CD14-positive monocyte (primary cell): ENCODE results near the gene INF2. TPM values are rescaled to one million over a fixed set of nuclear protein-coding genes. Genes with fewer than 3 reads are reported as not detected.
A peak's percentile ranks its signal among the peaks of the same experiment; 100 is the strongest.

Experiments
- DNase-seq, 3 donors: peaks; one replicate each; pipeline ENCODE4 v3.0.0-alpha.2; 2011 to 2022
- H2AFZ ChIP-seq: 2 replicates; pipeline ENCODE4 v1.6.0; 2012; ENCODE audit warnings: mild to moderate bottlenecking, low read depth, low read length, inconsistent platforms; ENCODE audit not compliant: insufficient read depth, poor library complexity, severe bottlenecking
- H3K27ac ChIP-seq, 2 donors: 1 replicate in 1 of 2; 2 replicates in 1 of 2; pipeline ENCODE4 v1.5.1; 2012 to 2013; ENCODE audit warnings: low read length in 2 of 2, control low read depth in 1 of 2, inconsistent platforms in 1 of 2, low read depth in 1 of 2, mild to moderate bottlenecking in 1 of 2
- H3K27me3 ChIP-seq, 2 donors: one replicate each; pipeline versions ENCODE4 v1.6.0 to v1.6.1; 2011 to 2013; ENCODE audit warnings: low read length in 2 of 2; ENCODE audit not compliant: control insufficient read depth in 2 of 2, insufficient read depth in 2 of 2
- H3K36me3 ChIP-seq, 2 donors: replicated peaks in 1 of 2; 1 replicate in 1 of 2; 2 replicates in 1 of 2; pipeline versions ENCODE4 v1.5.1 to v1.6.1; 2012 to 2013; ENCODE audit warnings: low read length in 2 of 2, control low read depth in 1 of 2, inconsistent platforms in 1 of 2, mild to moderate bottlenecking in 1 of 2; ENCODE audit not compliant: insufficient read depth in 2 of 2, control insufficient read depth in 1 of 2
- H3K4me1 ChIP-seq, 2 donors: 1 replicate in 1 of 2; 2 replicates in 1 of 2; pipeline versions ENCODE4 v1.5.1 to v1.6.1; 2012 to 2013; ENCODE audit warnings: low read length in 2 of 2, control low read depth in 1 of 2, inconsistent platforms in 1 of 2, mild to moderate bottlenecking in 1 of 2, moderate library complexity in 1 of 2; ENCODE audit not compliant: insufficient read depth in 2 of 2, control insufficient read depth in 1 of 2
- H3K4me2 ChIP-seq: replicated peaks from 2 replicates; pipeline ENCODE3; 2012; ENCODE audit warnings: low read length, moderate library complexity, mild to moderate bottlenecking; ENCODE audit not compliant: poor library complexity, severe bottlenecking; ENCODE audit errors: extremely low read depth
- H3K4me3 ChIP-seq, 3 experiments: fragments of 200-600 bp in 1 of 3; sonication (generic) in 1 of 3; replicated peaks in 1 of 3; 1 replicate in 2 of 3; 2 replicates in 1 of 3; pipeline ENCODE4 v1.5.1; 2011 to 2013; ENCODE audit warnings: low read length in 3 of 3, mild to moderate bottlenecking in 3 of 3, control low read depth in 2 of 3, low read depth in 2 of 3, inconsistent platforms in 1 of 3, moderate library complexity in 1 of 3
- H3K79me2 ChIP-seq: 2 replicates; pipeline ENCODE4 v1.6.0; 2012; ENCODE audit warnings: mild to moderate bottlenecking, control low read depth, inconsistent platforms, low read length, moderate library complexity; ENCODE audit not compliant: insufficient read depth
- H3K9ac ChIP-seq: 2 replicates; pipeline ENCODE4 v1.6.0; 2017; ENCODE audit warnings: low read length, mild to moderate bottlenecking; ENCODE audit not compliant: insufficient read depth, poor library complexity, severe bottlenecking
- H3K9me3 ChIP-seq, 2 donors: replicated peaks in 1 of 2; 1 replicate in 1 of 2; 2 replicates in 1 of 2; pipeline versions ENCODE4 v1.5.1 to v1.6.1; 2012 to 2013; ENCODE audit warnings: low read length in 2 of 2, control low read depth in 1 of 2; ENCODE audit not compliant: control insufficient read depth in 1 of 2, insufficient read depth in 1 of 2
- H4K20me1 ChIP-seq: 2 replicates; pipeline ENCODE4 v1.6.0; 2012; ENCODE audit warnings: mild to moderate bottlenecking, low read length, control low read depth, moderate library complexity; ENCODE audit not compliant: insufficient read depth
- H3K27ac Mint-ChIP-seq, 7 donors: one replicate each; pipeline ENCODE4 v1.8.0; 2020; ENCODE audit warnings: mild to moderate bottlenecking in 7 of 7, mixed read lengths in 7 of 7, moderate library complexity in 6 of 7, inconsistent platforms in 2 of 7
- H3K27me3 Mint-ChIP-seq, 3 donors: one replicate each; pipeline ENCODE4 v1.8.0; 2021 to 2022; ENCODE audit warnings: low read depth in 3 of 3, mild to moderate bottlenecking in 3 of 3, mixed read lengths in 3 of 3, moderate library complexity in 3 of 3, inconsistent platforms in 1 of 3
- H3K36me3 Mint-ChIP-seq, 2 donors: one replicate each; pipeline ENCODE4 v1.8.0; 2020; ENCODE audit warnings: mixed read lengths in 2 of 2, inconsistent platforms in 1 of 2, mild to moderate bottlenecking in 1 of 2
- H3K4me1 Mint-ChIP-seq: one replicate; pipeline ENCODE4 v1.8.0; 2020; ENCODE audit warnings: mild to moderate bottlenecking, mixed read lengths
- H3K4me3 Mint-ChIP-seq, 2 donors: one replicate each; pipeline ENCODE4 v1.8.0; 2020; ENCODE audit warnings: mild to moderate bottlenecking in 2 of 2, mixed read lengths in 2 of 2, moderate library complexity in 1 of 2
- H3K9me3 Mint-ChIP-seq, 7 donors: one replicate each; pipeline ENCODE4 v1.8.0; 2020 to 2022; ENCODE audit warnings: mixed read lengths in 7 of 7, mild to moderate bottlenecking in 6 of 7, moderate library complexity in 6 of 7, inconsistent platforms in 2 of 7
- CTCF ChIP-seq: fragments of 200-600 bp; IDR thresholded peaks from one replicate; pipeline ENCODE4 v1.8.0; 2022; ENCODE audit warnings: antibody characterized with exemption, mild to moderate bottlenecking
- WGBS: methylation state at CpG from one replicate; pipeline ENCODE4 v1.1.5; 2013; ENCODE audit warnings: missing lambda C conversion rate; ENCODE audit not compliant: insufficient coverage; 5-methylcytosine and 5-hydroxymethylcytosine counted together
- intact Hi-C, 2 donors: fragments of 100-400 bp; cut with micrococcal nuclease; formaldehyde crosslinking; loops; one replicate each; pipeline versions ENCODE4 v1.15.0 to v1.15.1; 2023
- polyA plus RNA-seq, 3 donors: library from polyadenylated mRNA; depleted of rRNA in 1 of 3; unstranded in 2 of 3; stranded (reverse) in 1 of 3; fragments of 300-500 nt in 2 of 3; fragments of >200 nt in 1 of 3; fragmentation: Illumina TruSeq in 2 of 3; gene quantifications; 1 replicate in 2 of 3; 2 replicates in 1 of 3; pipeline ENCODE4 v1.2.3, GENCODE V29; 2012 to 2021

INF2 gene
- polyA plus RNA-seq, 3 donors: 2.9 to 23.3 (median 3.8) TPM

GRCh38 chr14:104644091-104644635 lies 45.3 kb upstream of the INF2 start:
- Histone ChIP-seq H3K4me1 (peaks cover 23 to 28% of the 10 kb centered on the region in 2 donors), H3K9ac (no peak overlapping the region), H3K27me3 (no peaks in the 10 kb centered on the region), H3K79me2 (no peaks in the 10 kb centered on the region), H2AFZ (no peak overlapping the region), H3K9me3 (peaks cover 0 to 10% of the 10 kb centered on the region in 2 donors), H3K36me3 (no peaks in the 10 kb centered on the region), H3K4me2 (no peak overlapping the region), H3K4me3 (no peak overlapping the region), H4K20me1 (no peaks in the 10 kb centered on the region), H3K27ac (no peak overlapping the region)
- Mint-ChIP-seq H3K4me1 (peaks cover 30% of the 10 kb centered on the region), H3K27me3 (peaks cover under 1 to 9% (median 7%) of the 10 kb centered on the region in 3 donors), H3K4me3 (no peak overlapping the region), H3K27ac (peak overlapping the region in 1 of 7 donors; percentile 49), H3K9me3 (peaks cover 0 to 13% (median 8%) of the 10 kb centered on the region in 7 donors), H3K36me3 (no peaks in the 10 kb centered on the region)
- no peak for TF ChIP-seq CTCF
- no peak for DNase-seq
- WGBS: 98% methylated on average over 12 of the region's 12 CpGs
- intact Hi-C loops: loop anchor here in 1 of 2 donors (10.0 kb wide), 1 partner anchor 509 kb away; the partner anchor contains the start of gene KIF26A

- Histone ChIP-seq H4K20me1 (no peaks in the 10 kb centered on the region), H3K4me2 (no peak overlapping the region), H3K4me3 (no peak overlapping the region), H3K79me2 (no peaks in the 10 kb centered on the region), H3K9ac (no peak overlapping the region), H3K9me3 (peaks cover 0 to 10% of the 10 kb centered on the region in 2 donors), H3K27ac (no peak overlapping the region), H3K27me3 (no peaks in the 10 kb centered on the region), H2AFZ (no peak overlapping the region), H3K36me3 (no peaks in the 10 kb centered on the region), H3K4me1 (peaks cover 25 to 30% of the 10 kb centered on the region in 2 donors)
- no peaks in the 10 kb centered on the region for H3K36me3 Mint-ChIP-seq
- WGBS: 76% methylated on average over 7 of the region's 11 CpGs
- TF ChIP-seq CTCF: no peak
- H3K27me3 Mint-ChIP-seq: peaks cover 0 to 5% (median 5%) of the 10 kb centered on the region in 3 donors
- peaks cover 0 to 13% (median 8%) of the 10 kb centered on the region in 7 donors for H3K9me3 Mint-ChIP-seq
- no peak overlapping the region for H3K4me3 Mint-ChIP-seq
- no peak for DNase-seq
- H3K4me1 Mint-ChIP-seq: peaks cover 33% of the 10 kb centered on the region
- H3K27ac Mint-ChIP-seq: peak overlapping the region in 2 of 7 donors; percentile 11 to 14
- intact Hi-C loops: loop anchor here in 1 of 2 donors (10.0 kb wide), 1 partner anchor 510 kb away; the partner anchor contains the start of gene KIF26A
Observed at GRCh38 chr14:104644656-104645378, 44.6 kb upstream of the INF2 start.
